NCI-H345 treated with DMSO at 0.1 percent for 48 hours (cell line): ENCODE measurements around the gene CMAS.
"Not testable (repeated sequence)": the region's sequence is repeated elsewhere in the genome, so short reads cannot be mapped to it uniquely, and the experiment has no call there.

Source experiments
- DNase-seq: peaks from one replicate; lab custom pipeline; 2025; ENCODE audit not compliant: unreplicated experiment; lab: John Stamatoyannopoulos, UW

The CMAS gene

GRCh38 chr12:22046090-22046967 is at the start of gene CMAS:
CMAS (plus strand) TSS chr12:22046218; CDS start chr12:22046304, 86 bp downstream.
- DNase-seq: peak; percentile 66

- no peak for DNase-seq
Measured at GRCh38 chr12:21998295-21998694, 47.7 kb upstream of the CMAS start.

DNA sequence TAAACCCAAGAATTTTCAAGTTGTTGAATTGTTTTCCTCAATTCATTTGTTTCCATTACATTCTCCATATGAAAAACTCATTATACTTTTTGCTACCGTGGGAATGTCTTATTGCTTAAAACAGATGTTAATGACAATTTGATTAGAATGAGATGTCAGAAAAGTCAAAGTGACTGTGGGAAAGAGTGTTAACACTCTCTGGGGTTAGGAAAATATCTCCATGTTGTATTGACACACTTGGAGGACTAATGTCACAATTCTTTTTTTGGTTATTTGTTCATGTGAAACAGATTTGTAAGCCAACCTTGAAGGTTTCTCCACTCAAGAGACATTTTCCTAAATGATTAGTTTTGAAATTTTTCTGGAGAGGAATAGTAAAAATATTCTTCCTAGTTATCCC is 47.2 kb upstream of the CMAS start:
- DNase-seq: no peak

DNA sequence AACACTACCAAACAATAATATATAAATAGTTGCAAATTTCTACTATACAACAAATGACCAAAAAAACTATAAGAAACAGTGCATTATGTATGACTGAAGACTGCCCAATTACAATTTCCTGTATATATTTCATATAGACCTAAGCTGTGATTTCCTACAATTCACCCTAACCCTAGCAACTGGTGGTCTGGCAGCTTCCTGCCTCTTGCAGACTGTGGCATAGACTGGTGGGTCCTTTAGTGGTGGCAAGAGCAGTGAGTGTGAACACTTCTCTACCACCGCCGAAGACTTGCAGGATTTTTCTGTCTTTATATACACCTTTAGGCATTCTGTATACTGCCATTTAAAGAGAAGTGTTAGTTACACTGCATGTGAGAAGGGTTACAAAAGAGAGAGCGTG is 43.6 kb upstream of the CMAS start:
- no peak for DNase-seq

- not testable (repeated sequence) for DNase-seq
Measured at GRCh38 chr12:22007794-22008193, 38.2 kb upstream of the CMAS start.

GRCh38 chr12:22008196-22008595 is 37.8 kb upstream of the CMAS start:
- DNase-seq: no peak

DNA sequence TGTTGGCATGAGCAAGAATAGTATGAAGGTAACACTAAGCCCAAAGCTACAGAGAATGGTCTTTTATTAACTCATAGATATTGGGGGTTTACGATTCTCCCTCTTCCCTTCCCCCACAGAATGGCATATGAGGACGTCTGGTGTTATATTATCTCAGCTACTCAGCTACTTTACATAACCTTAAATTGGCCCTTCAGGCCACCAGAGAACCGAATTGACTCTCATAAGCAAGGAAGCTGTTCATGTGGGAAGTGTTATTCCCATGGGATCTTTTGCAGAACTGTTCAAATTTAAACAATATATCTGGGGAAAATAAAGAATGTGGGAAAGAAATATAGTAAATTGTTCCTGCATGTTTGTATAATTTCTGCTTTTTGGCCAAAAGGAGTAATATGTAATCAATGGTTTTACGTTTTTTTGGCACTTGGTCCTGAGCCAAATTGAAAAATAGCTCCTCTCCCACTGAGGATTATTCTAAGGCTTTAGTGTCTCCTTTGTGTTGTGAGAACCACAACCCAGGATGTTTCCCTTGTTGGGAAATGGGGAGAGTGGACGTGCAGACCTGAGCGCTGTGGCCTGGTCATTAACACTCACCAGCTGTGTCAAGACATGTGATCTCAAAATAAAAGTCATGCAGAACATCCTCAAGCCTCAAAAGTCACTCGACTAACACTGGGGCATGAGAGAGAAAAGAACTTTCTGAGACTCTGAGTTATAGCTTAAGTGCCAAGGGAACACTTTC is 31.8 kb upstream of the CMAS start:
- no peak for DNase-seq

DNA sequence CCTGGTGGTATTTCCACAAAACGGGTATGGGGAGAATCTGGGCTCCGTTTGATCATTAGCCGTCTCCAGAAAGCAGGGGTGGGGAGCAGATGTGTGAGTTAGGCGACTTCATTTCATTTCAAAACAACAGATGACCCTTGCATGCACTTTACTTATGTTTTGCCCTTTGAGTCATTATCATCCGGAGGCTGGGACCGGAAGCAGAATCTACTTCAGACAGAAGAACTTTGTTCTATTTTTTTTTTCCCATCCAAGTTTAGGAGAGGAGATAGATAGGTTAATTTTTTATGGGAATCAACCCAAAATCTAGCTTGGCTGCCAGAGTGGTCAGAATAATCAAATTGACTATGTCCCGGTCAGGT is 31.3 kb upstream of the CMAS start:
- no peak for DNase-seq

- no peak for DNase-seq
Measured at GRCh38 chr12:22016982-22017381, 29.0 kb upstream of the CMAS start.

DNA sequence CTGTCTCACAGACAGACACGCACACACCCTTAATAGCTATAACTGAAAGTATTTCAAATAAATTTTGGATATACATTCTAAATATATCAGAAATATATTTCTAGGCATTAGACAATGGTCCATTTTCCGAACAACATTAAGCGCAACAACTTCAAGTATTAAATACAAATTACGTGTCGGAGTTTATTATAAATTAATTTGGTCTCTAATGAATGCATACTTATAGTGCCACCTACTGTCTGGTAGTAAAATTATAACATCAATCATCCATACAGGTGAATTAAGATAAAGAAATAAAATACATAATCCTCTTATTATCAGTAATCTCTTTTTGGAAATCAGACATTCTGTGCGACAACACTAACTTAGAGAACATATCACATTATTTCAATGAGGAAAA is 27.2 kb upstream of the CMAS start:
- no peak for DNase-seq

GRCh38 chr12:22023489-22023888 is 22.5 kb upstream of the CMAS start:
- DNase-seq: not testable (repeated sequence)

DNA sequence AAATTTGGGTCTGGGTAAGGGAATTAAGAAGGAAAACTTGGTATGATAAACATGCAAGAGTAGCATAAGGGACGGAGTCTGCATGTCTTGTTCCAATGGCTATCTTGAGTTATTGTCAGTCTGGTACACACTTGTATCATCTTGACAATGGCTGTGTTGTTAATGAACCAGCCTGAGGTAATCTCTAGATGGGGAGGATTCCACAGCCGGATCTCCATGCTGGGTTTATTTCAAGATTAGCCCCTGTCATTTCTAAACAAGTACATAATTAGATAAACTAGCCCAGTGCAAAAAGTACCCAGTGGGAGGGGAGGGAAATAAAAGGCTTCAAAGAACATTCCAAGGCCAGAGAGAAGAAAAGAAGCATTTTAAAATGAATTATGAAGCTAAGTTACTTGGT is 16.5 kb upstream of the CMAS start:
- no peak for DNase-seq

GRCh38 chr12:22029991-22030390 is 16.0 kb upstream of the CMAS start:
- no peak for DNase-seq

DNA sequence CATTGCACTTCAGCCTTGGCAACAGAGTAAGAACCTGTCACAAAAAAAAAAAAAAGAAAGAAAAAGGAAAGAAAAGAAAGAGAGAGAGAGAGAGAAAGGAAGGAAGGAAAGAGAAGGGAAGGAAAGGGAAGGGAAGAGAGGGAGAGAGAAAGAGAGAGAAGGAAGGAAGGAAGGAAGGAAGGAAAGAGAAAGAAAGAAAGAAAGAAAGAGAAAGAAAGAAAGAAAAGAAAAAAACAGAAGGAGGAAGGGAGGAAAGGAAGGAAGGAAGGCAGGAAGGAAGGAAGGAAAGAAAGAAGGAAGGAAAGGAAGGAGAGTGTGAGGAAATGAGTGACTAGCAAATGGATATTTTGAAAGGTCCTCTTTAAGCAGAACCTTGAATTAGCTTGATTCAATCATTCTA is 13.3 kb upstream of the CMAS start:
- DNase-seq: no peak

- DNase-seq: no peak
Measured at GRCh38 chr12:22034709-22035506, 11.1 kb upstream of the CMAS start.

GRCh38 chr12:22037947-22038346 is 8.1 kb upstream of the CMAS start:
- DNase-seq: no peak

GRCh38 chr12:22038734-22039133 is 7.3 kb upstream of the CMAS start:
- no peak for DNase-seq

GRCh38 chr12:22039361-22039760 is 6.7 kb upstream of the CMAS start:
- DNase-seq: no peak

DNA sequence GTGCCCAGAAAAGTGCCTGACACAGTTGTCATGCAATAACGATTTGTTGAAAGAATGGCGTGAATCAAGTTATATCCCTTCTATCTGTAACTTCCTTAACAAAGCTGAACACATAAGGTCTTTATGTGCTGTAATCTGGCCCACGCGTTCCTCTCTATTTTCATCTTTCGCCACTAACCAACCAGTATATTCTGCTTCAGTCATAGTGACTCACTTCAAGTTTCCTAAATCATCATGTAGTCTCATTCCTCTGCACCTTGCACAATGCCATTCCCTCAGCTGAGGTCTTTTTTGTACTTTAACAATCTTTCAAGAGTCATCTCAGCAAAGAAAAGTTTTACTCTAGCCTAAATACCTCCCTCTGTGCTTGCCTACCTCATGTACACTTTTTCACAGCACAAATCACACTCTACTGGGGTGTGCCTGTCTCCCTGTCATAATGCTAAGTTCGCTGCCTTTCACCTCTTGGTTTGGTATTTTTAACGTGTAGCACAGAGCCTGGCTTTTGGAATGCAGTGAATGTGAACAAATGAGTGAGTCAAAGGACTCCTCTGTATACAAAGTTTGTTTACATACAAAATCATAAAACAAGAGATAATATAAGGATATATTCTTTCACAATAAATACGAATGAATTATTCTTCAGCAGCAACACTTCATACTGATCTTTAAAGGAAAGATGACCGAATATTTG is 2.9 kb upstream of the CMAS start:
- no peak for DNase-seq

- DNase-seq: no peak
Measured at GRCh38 chr12:22043943-22044342, 2.1 kb upstream of the CMAS start.

- no peak for DNase-seq
Measured at GRCh38 chr12:22044391-22044790, 1.6 kb upstream of the CMAS start.
